Loucy (cell line): ENCODE data around the gene OSBPL3.
"Not testable (repeated sequence)": the region's sequence is repeated elsewhere in the genome, so short reads cannot be mapped to it uniquely, and the experiment has no call there.

Experiments
- H2AFZ ChIP-seq: fragments of 200-600 bp; sonication (generic); 2 replicates; pipeline ENCODE4 v1.6.0; 2016; ENCODE audit warnings: antibody characterized with exemption, mild to moderate bottlenecking, low read length, moderate library complexity
- H3F3A ChIP-seq: fragments of 200-600 bp; 2 replicates; pipeline ENCODE4 v1.6.0; 2016; ENCODE audit warnings: antibody characterized with exemption, low read depth, mild to moderate bottlenecking
- H3K27me3 ChIP-seq: fragments of 200-600 bp; sonication (generic); 2 replicates; pipeline ENCODE4 v1.6.1; 2014; ENCODE audit warnings: low read length, mild to moderate bottlenecking; ENCODE audit not compliant: insufficient read depth, poor library complexity, severe bottlenecking
- H3K36me3 ChIP-seq: fragments of 200-600 bp; sonication (generic); 2 replicates; pipeline ENCODE4 v1.6.1; 2016; ENCODE audit warnings: low read length; ENCODE audit not compliant: insufficient read depth
- H3K4me1 ChIP-seq: fragments of 200-600 bp; sonication (generic); 2 replicates; pipeline ENCODE4 v1.5.1; 2014; ENCODE audit warnings: low read length, mild to moderate bottlenecking; ENCODE audit not compliant: insufficient read depth, poor library complexity, severe bottlenecking
- H3K4me2 ChIP-seq: fragments of 200-600 bp; sonication (generic); 2 replicates; pipeline ENCODE4 v1.6.0; 2014; ENCODE audit warnings: antibody characterized with exemption, low read length, low read depth, mild to moderate bottlenecking; ENCODE audit not compliant: poor library complexity, severe bottlenecking
- H3K4me3 ChIP-seq: fragments of 200-600 bp; sonication (generic); 2 replicates; pipeline ENCODE4 v1.5.1; 2014; ENCODE audit warnings: low read length, mild to moderate bottlenecking, mixed read lengths; ENCODE audit not compliant: poor library complexity, severe bottlenecking
- H3K79me2 ChIP-seq: fragments of 200-600 bp; sonication (generic); 2 replicates; pipeline ENCODE4 v1.6.1; 2014; ENCODE audit warnings: low read length; ENCODE audit not compliant: insufficient read depth
- H3K9ac ChIP-seq: fragments of 200-600 bp; sonication (generic); 2 replicates; pipeline ENCODE4 v1.6.0; 2014; ENCODE audit warnings: mild to moderate bottlenecking, low read depth, low read length, moderate library complexity; ENCODE audit not compliant: poor library complexity, severe bottlenecking
- H3K9me2 ChIP-seq: fragments of 200-600 bp; sonication (generic); replicated peaks from 2 replicates; pipeline ENCODE4 v1.6.1; 2016; ENCODE audit warnings: low read depth, low read length, mixed read lengths
- H3K9me3 ChIP-seq: fragments of 200-600 bp; sonication (generic); 2 replicates; pipeline ENCODE4 v1.6.1; 2014; ENCODE audit warnings: mild to moderate bottlenecking, antibody characterized with exemption, low read length, low read depth; ENCODE audit not compliant: insufficient read depth
- H4K20me1 ChIP-seq: fragments of 200-600 bp; sonication (generic); 2 replicates; pipeline ENCODE4 v1.6.0; 2014; ENCODE audit warnings: antibody characterized with exemption, low read length, mild to moderate bottlenecking; ENCODE audit not compliant: insufficient read depth, poor library complexity, severe bottlenecking
- EZH2phosphoT487 ChIP-seq: fragments of 200-600 bp; IDR thresholded peaks from 2 replicates; pipeline ENCODE4 v1.6.1; 2018; ENCODE audit warnings: antibody characterized with exemption, mild to moderate bottlenecking, moderate library complexity, borderline replicate concordance
- TF ChIP-seq, protein P1 (sequence below): fragments of 200-600 bp; sonication (generic); conservative IDR thresholded peaks from 2 replicates; pipeline ENCODE4 v1.5.1; 2014; ENCODE audit warnings: mild to moderate bottlenecking, antibody characterized with exemption, low read length

OSBPL3 gene

GRCh38 chr7:24908166-24908565 lies 71.8 kb downstream of the OSBPL3 start:
- peaks cover 86% of the 10 kb centered on the region for H3K79me2 ChIP-seq
- H2AFZ ChIP-seq: no peak overlapping the region

GRCh38 chr7:24907311-24907886 lies 72.6 kb downstream of the OSBPL3 start:
- peaks cover 92% of the 10 kb centered on the region for H3K4me1 ChIP-seq
- no peaks in the 10 kb centered on the region for H4K20me1 ChIP-seq
- peaks cover 25% of the 10 kb centered on the region for H3F3A ChIP-seq
- H3K4me2 ChIP-seq: peak overlapping the region; percentile 94
- H3K9me2 ChIP-seq: no peaks in the 10 kb centered on the region
- peak overlapping the region; percentile 62 for H3K4me3 ChIP-seq
- no peak for TF ChIP-seq EZH2phosphoT487
- TF ChIP-seq, protein P1, sequence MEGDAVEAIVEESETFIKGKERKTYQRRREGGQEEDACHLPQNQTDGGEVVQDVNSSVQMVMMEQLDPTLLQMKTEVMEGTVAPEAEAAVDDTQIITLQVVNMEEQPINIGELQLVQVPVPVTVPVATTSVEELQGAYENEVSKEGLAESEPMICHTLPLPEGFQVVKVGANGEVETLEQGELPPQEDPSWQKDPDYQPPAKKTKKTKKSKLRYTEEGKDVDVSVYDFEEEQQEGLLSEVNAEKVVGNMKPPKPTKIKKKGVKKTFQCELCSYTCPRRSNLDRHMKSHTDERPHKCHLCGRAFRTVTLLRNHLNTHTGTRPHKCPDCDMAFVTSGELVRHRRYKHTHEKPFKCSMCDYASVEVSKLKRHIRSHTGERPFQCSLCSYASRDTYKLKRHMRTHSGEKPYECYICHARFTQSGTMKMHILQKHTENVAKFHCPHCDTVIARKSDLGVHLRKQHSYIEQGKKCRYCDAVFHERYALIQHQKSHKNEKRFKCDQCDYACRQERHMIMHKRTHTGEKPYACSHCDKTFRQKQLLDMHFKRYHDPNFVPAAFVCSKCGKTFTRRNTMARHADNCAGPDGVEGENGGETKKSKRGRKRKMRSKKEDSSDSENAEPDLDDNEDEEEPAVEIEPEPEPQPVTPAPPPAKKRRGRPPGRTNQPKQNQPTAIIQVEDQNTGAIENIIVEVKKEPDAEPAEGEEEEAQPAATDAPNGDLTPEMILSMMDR: no peak
- H3K27me3 ChIP-seq: no peaks in the 10 kb centered on the region
- peaks cover 85% of the 10 kb centered on the region for H3K79me2 ChIP-seq
- H2AFZ ChIP-seq: no peak overlapping the region
- no peaks in the 10 kb centered on the region for H3K36me3 ChIP-seq
- H3K9ac ChIP-seq: peak overlapping the region; percentile 84
- no peaks in the 10 kb centered on the region for H3K9me3 ChIP-seq

More at GRCh38 chr7:24908166-24908565, 71.8 kb downstream of the OSBPL3 start:
- peaks cover 93% of the 10 kb centered on the region for H3K4me1 ChIP-seq
- no peaks in the 10 kb centered on the region for H4K20me1 ChIP-seq
- H3K36me3 ChIP-seq: no peaks in the 10 kb centered on the region
- H3K9me2 ChIP-seq: no peaks in the 10 kb centered on the region
- no peaks in the 10 kb centered on the region for H3K9me3 ChIP-seq
- H3F3A ChIP-seq: peaks cover 25% of the 10 kb centered on the region
- no peak for TF ChIP-seq EZH2phosphoT487
- TF ChIP-seq, protein P1: no peak
- H3K4me2 ChIP-seq: peak overlapping the region; percentile 94
- no peaks in the 10 kb centered on the region for H3K27me3 ChIP-seq
- peak overlapping the region; percentile 84 for H3K9ac ChIP-seq
- peak overlapping the region; percentile 62 for H3K4me3 ChIP-seq

GRCh38 chr7:24905996-24906770 lies 73.8 kb downstream of the OSBPL3 start:
- peak overlapping the region; percentile 84 for H3K9ac ChIP-seq
- H4K20me1 ChIP-seq: no peaks in the 10 kb centered on the region
- H3K9me2 ChIP-seq: no peaks in the 10 kb centered on the region
- H3K36me3 ChIP-seq: no peaks in the 10 kb centered on the region
- peaks cover 90% of the 10 kb centered on the region for H3K79me2 ChIP-seq
- H3K4me1 ChIP-seq: peaks cover 91% of the 10 kb centered on the region
- peak overlapping the region; percentile 62 for H3K4me3 ChIP-seq
- peaks cover 16% of the 10 kb centered on the region for H3F3A ChIP-seq
- H3K9me3 ChIP-seq: no peaks in the 10 kb centered on the region
- no peaks in the 10 kb centered on the region for H3K27me3 ChIP-seq
- no peak overlapping the region for H2AFZ ChIP-seq
- peak overlapping the region; percentile 94 for H3K4me2 ChIP-seq
- TF ChIP-seq, protein P1: no peak
- TF ChIP-seq EZH2phosphoT487: no peak

GRCh38 chr7:24903992-24904391 lies 76.0 kb downstream of the OSBPL3 start:
- H3K4me2 ChIP-seq, H2AFZ ChIP-seq, H3K9ac ChIP-seq, H3K27me3 ChIP-seq, H3K9me3 ChIP-seq, H3F3A ChIP-seq, H3K4me3 ChIP-seq, H3K9me2 ChIP-seq, H4K20me1 ChIP-seq, H3K36me3 ChIP-seq: not testable (repeated sequence)
- Histone ChIP-seq H3K4me1 (peaks cover 87% of the 10 kb centered on the region), H3K79me2 (peaks cover 99% of the 10 kb centered on the region)
